MM.1S (cell line): ENCODE results near the gene SH3PXD2A.

ENCODE experiments used
- DNase-seq: peaks from one replicate; pipeline ENCODE4 v3.0.0-alpha.2; 2015
- H2AFZ ChIP-seq: fragments of 300-600 bp; sonication (generic); 2 replicates; pipeline ENCODE4 v1.6.0; 2016; ENCODE audit warnings: antibody characterized with exemption, low read length
- H3F3A ChIP-seq: fragments of 300-600 bp; sonication (generic); 2 replicates; pipeline ENCODE4 v1.6.1; 2016; ENCODE audit warnings: mild to moderate bottlenecking, antibody characterized with exemption, low read length, moderate library complexity, mixed read lengths; ENCODE audit not compliant: insufficient read depth
- H3K27ac ChIP-seq: fragments of 300-600 bp; sonication (generic); 2 replicates; pipeline ENCODE4 v1.5.1; 2016; ENCODE audit warnings: mild to moderate bottlenecking, low read length
- H3K27me3 ChIP-seq: fragments of 300-600 bp; sonication (generic); replicated peaks from 2 replicates; pipeline ENCODE4 v1.6.0; 2016; ENCODE audit warnings: low read length; ENCODE audit not compliant: insufficient read depth
- H3K36me3 ChIP-seq: fragments of 300-600 bp; sonication (generic); replicated peaks from 2 replicates; pipeline ENCODE4 v1.6.1; 2016; ENCODE audit warnings: mild to moderate bottlenecking, low read length, mixed read lengths; ENCODE audit not compliant: insufficient read depth
- H3K4me1 ChIP-seq: fragments of 300-600 bp; sonication (generic); 2 replicates; pipeline ENCODE4 v1.6.1; 2016; ENCODE audit warnings: low read length, mixed read lengths
- H3K4me2 ChIP-seq: fragments of 300-600 bp; sonication (generic); 2 replicates; pipeline ENCODE4 v1.6.0; 2016; ENCODE audit warnings: low read depth, low read length
- H3K4me3 ChIP-seq: fragments of 300-600 bp; sonication (generic); 2 replicates; pipeline ENCODE4 v1.5.1; 2016; ENCODE audit warnings: low read length, mixed read lengths
- H3K79me2 ChIP-seq: fragments of 300-600 bp; sonication (generic); 2 replicates; pipeline ENCODE4 v1.6.1; 2016; ENCODE audit warnings: mixed run types, low read length, mixed read lengths
- H3K9ac ChIP-seq: fragments of 300-600 bp; sonication (generic); 2 replicates; pipeline ENCODE4 v1.6.1; 2016; ENCODE audit warnings: low read length, mixed read lengths
- H3K9me2 ChIP-seq: fragments of 300-600 bp; sonication (generic); replicated peaks from 2 replicates; pipeline ENCODE4 v1.6.1; 2016; ENCODE audit warnings: mild to moderate bottlenecking, low read length, mixed read lengths; ENCODE audit not compliant: insufficient read depth
- H3K9me3 ChIP-seq: fragments of 300-600 bp; sonication (generic); replicated peaks from 2 replicates; pipeline ENCODE4 v1.6.1; 2016; ENCODE audit warnings: mild to moderate bottlenecking, low read length, mixed read lengths; ENCODE audit not compliant: insufficient read depth
- H4K20me1 ChIP-seq: fragments of 300-600 bp; sonication (generic); 2 replicates; pipeline ENCODE4 v1.6.1; 2016; ENCODE audit warnings: mild to moderate bottlenecking, low read length, moderate library complexity, mixed read lengths; ENCODE audit not compliant: insufficient read depth
- EZH2 ChIP-seq: fragments of 300-600 bp; sonication (generic); optimal IDR thresholded peaks from 2 replicates; pipeline ENCODE3; 2017; ENCODE audit warnings: low read depth, mild to moderate bottlenecking, antibody characterized with exemption, low read length, mixed read lengths
- EZH2phosphoT487 ChIP-seq: fragments of 300-600 bp; sonication (generic); IDR thresholded peaks from 2 replicates; pipeline ENCODE4 v1.6.1; 2018; ENCODE audit warnings: antibody characterized with exemption, low read length
- TF ChIP-seq, protein P1 (sequence below): fragments of 300-600 bp; sonication (generic); IDR thresholded peaks from 2 replicates; pipeline ENCODE4 v1.5.1; 2016; ENCODE audit warnings: antibody characterized with exemption, low read length, mixed read lengths

Gene SH3PXD2A

DNA sequence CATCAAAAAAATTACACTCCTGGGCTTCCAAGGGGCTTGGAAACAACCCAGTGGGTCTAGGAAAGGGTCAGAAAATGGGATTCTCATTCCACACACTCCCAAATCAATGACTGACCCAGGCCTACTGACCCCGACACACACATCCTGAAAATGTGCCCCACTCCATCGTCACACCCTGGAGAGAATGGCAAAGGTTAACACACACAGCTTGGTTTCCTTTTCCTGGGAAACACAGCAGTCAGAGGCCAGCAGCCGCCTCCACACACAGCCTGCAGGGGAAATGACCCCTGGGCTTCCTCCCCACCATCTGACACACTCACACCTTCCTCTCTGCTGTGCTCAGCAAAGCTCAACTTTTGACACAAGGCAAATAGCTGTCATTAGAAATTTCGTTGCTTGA, 42.9 kb downstream of the SH3PXD2A start:
- Histone ChIP-seq H3K4me2 (no peak overlapping the region), H3K27me3 (no peaks in the 10 kb centered on the region), H4K20me1 (no peaks in the 10 kb centered on the region), H2AFZ (no peak overlapping the region), H3K27ac (no peak overlapping the region), H3K36me3 (no peaks in the 10 kb centered on the region), H3K79me2 (no peaks in the 10 kb centered on the region), H3K9me2 (no peaks in the 10 kb centered on the region), H3K4me3 (no peak overlapping the region), H3K4me1 (peaks cover 7% of the 10 kb centered on the region), H3K9me3 (no peaks in the 10 kb centered on the region), H3F3A (no peaks in the 10 kb centered on the region), H3K9ac (no peak overlapping the region)
- no peak for DNase-seq
- TF ChIP-seq EZH2phosphoT487 (no peak), EZH2 (no peak)
- TF ChIP-seq, protein P1, sequence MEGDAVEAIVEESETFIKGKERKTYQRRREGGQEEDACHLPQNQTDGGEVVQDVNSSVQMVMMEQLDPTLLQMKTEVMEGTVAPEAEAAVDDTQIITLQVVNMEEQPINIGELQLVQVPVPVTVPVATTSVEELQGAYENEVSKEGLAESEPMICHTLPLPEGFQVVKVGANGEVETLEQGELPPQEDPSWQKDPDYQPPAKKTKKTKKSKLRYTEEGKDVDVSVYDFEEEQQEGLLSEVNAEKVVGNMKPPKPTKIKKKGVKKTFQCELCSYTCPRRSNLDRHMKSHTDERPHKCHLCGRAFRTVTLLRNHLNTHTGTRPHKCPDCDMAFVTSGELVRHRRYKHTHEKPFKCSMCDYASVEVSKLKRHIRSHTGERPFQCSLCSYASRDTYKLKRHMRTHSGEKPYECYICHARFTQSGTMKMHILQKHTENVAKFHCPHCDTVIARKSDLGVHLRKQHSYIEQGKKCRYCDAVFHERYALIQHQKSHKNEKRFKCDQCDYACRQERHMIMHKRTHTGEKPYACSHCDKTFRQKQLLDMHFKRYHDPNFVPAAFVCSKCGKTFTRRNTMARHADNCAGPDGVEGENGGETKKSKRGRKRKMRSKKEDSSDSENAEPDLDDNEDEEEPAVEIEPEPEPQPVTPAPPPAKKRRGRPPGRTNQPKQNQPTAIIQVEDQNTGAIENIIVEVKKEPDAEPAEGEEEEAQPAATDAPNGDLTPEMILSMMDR: no peak

DNA sequence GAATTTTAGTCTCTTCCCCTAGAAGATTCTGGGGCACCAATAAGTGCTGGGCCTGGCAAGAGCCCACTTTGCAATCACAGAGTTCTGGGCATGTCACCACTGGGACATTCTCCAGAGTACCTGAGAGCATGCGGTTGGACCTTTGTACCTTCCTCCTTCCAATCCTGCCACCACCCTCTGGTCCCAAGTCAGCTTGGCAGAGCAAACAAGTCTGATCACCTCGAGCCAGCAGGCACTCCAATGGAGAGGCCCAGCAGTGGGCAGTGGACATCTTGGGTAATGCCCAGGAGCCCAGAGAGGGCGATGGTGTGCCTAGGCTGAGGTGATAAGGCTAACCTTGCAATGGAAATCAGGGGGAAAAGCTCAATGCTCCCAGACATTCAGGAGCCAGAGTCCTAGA, 43.4 kb downstream of the SH3PXD2A start:
- Histone ChIP-seq H4K20me1 (no peaks in the 10 kb centered on the region), H3K4me1 (peaks cover 7% of the 10 kb centered on the region), H3K9me2 (no peaks in the 10 kb centered on the region), H3K79me2 (no peaks in the 10 kb centered on the region), H3K27ac (no peak overlapping the region), H2AFZ (no peak overlapping the region), H3K4me2 (no peak overlapping the region), H3K9me3 (no peaks in the 10 kb centered on the region), H3K9ac (no peak overlapping the region), H3K36me3 (no peaks in the 10 kb centered on the region), H3K27me3 (no peaks in the 10 kb centered on the region), H3F3A (no peaks in the 10 kb centered on the region), H3K4me3 (no peak overlapping the region)
- no peak for TF ChIP-seq EZH2
- TF ChIP-seq EZH2phosphoT487: no peak
- TF ChIP-seq, protein P1: no peak
- no peak for DNase-seq

DNA sequence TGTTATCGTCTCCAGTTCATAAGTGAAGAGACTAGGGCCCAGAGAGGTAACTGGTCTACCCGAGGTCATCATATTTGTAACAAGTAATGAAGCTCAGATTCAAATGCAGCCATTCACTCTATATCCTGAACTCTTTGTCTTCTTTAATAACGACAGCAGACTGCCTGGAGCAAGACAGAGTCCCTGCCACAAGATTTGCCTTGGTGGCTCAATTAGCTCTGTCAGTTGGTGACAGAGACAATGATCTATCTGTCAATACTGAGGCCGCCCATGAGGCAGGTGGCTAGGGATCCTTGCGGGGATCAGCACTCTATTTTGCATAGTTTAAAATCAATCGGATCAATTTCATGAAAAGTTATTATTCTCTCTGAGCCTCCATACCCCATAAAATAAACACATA, 43.9 kb downstream of the SH3PXD2A start:
- H3K27ac ChIP-seq: no peak overlapping the region
- H3K79me2 ChIP-seq: no peaks in the 10 kb centered on the region
- no peaks in the 10 kb centered on the region for H3F3A ChIP-seq
- H3K4me3 ChIP-seq: no peak overlapping the region
- H3K27me3 ChIP-seq: no peaks in the 10 kb centered on the region
- no peak for DNase-seq
- no peak overlapping the region for H3K4me2 ChIP-seq
- H3K36me3 ChIP-seq: no peaks in the 10 kb centered on the region
- no peaks in the 10 kb centered on the region for H3K9me2 ChIP-seq
- H3K4me1 ChIP-seq: peaks cover 7% of the 10 kb centered on the region
- H2AFZ ChIP-seq: no peak overlapping the region
- TF ChIP-seq EZH2phosphoT487: no peak
- TF ChIP-seq, protein P1: no peak
- TF ChIP-seq EZH2: no peak
- H4K20me1 ChIP-seq: no peaks in the 10 kb centered on the region
- no peak overlapping the region for H3K9ac ChIP-seq
- H3K9me3 ChIP-seq: no peaks in the 10 kb centered on the region
